Astrocyte of the spinal cord (primary cell): ENCODE results near the gene TREM1.

Experiments
- DNase-seq: peaks from one replicate; pipeline ENCODE4 v3.0.0; 2011; ENCODE audit warnings: low read depth, low spot score
- H3K4me3 ChIP-seq: 2 replicates; pipeline ENCODE4 v1.5.1; 2011; ENCODE audit warnings: low read depth, mild to moderate bottlenecking, low read length, moderate library complexity
- in situ Hi-C: cut with HindIII; loops from 2 replicates; pipeline ENCODE4 v1.10.0; 2017; ENCODE audit warnings: low sequenced_read_pairs
- TF ChIP-seq, protein P1 (sequence below): IDR thresholded peaks from 2 replicates; pipeline ENCODE4 v1.5.1; 2012; ENCODE audit warnings: low read depth, mild to moderate bottlenecking, low read length, inconsistent platforms

The TREM1 gene

DNA sequence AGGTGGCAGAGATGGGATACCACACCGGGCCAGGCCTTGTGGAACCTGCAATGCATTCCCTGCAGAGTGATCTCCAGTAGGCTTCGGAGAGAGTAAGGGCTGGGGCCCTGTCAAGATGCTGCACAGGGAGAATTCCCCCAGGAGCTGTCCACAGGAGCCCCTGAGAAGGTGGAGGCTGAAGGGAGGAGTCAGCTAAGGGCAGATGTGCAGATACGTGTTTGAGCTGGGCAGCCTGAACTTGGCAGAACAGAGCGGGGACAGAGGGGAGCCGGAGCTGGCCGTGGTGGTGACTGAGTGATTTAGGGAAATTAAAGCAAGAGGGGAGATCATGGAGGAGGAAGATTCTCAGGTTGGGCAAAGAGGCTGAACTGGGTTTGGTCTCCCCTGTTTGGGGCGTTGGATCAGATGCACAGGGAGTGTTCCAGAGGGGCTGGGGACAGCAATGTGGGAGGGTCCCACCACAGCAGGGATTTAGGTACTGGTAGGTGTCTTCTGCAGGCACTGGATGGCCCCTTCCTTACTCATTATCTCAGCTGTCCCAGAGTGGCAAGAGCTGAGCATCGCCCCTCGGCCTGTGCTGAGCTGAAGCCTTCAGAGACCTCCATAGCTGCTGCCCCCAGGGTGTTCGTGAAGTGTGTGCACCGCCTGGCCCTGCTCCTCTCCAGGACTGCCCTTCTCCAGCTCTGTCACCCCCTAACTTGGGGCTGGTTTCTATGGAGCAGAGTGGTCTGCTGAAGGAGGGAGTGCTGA, 45.1 kb upstream of the TREM1 start:
- TF ChIP-seq, protein P1, sequence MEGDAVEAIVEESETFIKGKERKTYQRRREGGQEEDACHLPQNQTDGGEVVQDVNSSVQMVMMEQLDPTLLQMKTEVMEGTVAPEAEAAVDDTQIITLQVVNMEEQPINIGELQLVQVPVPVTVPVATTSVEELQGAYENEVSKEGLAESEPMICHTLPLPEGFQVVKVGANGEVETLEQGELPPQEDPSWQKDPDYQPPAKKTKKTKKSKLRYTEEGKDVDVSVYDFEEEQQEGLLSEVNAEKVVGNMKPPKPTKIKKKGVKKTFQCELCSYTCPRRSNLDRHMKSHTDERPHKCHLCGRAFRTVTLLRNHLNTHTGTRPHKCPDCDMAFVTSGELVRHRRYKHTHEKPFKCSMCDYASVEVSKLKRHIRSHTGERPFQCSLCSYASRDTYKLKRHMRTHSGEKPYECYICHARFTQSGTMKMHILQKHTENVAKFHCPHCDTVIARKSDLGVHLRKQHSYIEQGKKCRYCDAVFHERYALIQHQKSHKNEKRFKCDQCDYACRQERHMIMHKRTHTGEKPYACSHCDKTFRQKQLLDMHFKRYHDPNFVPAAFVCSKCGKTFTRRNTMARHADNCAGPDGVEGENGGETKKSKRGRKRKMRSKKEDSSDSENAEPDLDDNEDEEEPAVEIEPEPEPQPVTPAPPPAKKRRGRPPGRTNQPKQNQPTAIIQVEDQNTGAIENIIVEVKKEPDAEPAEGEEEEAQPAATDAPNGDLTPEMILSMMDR: no peak
- no peak overlapping the region for H3K4me3 ChIP-seq
- no peak for DNase-seq
- in situ Hi-C loops: no loop called here

- in situ Hi-C loops: no loop called here
Observed at GRCh38 chr6:41327177-41327576, 40.7 kb upstream of the TREM1 start.

DNA sequence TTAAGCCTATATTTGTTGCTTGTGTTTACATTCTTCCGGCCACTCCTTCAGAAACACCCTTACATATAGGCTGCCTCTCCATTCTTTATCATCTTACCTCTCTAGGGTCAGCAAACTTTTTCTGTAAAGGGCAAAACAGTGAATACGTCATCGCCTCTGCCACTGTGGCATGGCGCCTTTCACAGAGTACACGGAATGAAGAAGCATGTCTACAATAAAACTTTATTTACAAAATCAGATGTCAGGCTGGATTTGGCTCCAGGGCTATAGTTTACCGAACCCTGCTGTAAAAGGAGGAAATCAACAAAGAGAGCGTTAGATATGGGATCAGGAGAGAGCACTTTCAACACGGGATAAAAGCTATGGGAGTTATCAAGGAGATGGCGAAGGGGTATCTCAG, 39.6 kb upstream of the TREM1 start:
- in situ Hi-C loops: no loop called here
- no peak for DNase-seq
- no peak overlapping the region for H3K4me3 ChIP-seq
- TF ChIP-seq, protein P1: no peak

More at GRCh38 chr6:41327177-41327576, 40.7 kb upstream of the TREM1 start:
- DNase-seq: no peak
- TF ChIP-seq, protein P1: no peak
- H3K4me3 ChIP-seq: no peak overlapping the region

DNA sequence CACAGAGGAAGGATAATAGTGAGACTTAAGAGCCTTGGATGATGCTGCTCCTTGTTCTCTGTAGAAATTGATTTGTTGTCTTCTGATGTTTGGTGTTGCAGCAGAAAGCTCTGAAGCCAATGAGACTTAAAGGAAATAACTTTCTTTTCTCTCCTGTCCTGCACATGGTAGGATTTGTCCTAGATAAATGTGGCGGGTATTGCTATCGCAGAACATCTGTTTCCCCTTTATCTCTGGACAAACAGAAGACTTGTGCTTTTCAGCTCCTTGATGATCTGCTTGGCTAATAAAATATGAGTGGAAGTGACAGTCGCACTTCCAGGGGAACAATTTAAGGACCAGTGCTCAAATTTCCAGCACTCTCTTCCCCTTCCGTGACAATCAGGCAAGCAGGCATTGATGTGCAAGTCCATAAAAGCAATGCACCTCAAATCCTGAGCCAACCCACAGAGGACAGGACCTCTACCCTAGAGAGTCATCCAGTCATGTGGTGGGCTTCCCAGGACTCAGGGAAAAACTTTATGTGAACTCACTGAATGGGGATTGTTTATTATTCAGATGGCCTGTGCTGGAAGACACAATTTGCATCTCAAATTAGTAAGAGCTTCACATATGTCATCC, 39.1 kb upstream of the TREM1 start:
- no peak for DNase-seq
- no peak overlapping the region for H3K4me3 ChIP-seq
- TF ChIP-seq, protein P1: no peak
- in situ Hi-C loops: no loop called here

GRCh38 chr6:41321183-41321582, 34.7 kb upstream of the TREM1 start:
- DNase-seq: no peak
- no peak overlapping the region for H3K4me3 ChIP-seq
- TF ChIP-seq, protein P1: no peak
- in situ Hi-C loops: no loop called here

GRCh38 chr6:41318654-41319565, 32.4 kb upstream of the TREM1 start:
- H3K4me3 ChIP-seq: peak overlapping the region; percentile 19
- peak; percentile 64 for DNase-seq
- in situ Hi-C loops: no loop called here
- TF ChIP-seq, protein P1: peak; percentile 100
